Duodenal mucosa (tissue), 2 donors: ENCODE data around the gene EPS8.
"Not testable (repeated sequence)": the region's sequence is repeated elsewhere in the genome, so short reads cannot be mapped to it uniquely, and the experiment has no call there.

Experiments used
- H3K27ac ChIP-seq: one replicate; pipeline ENCODE4 v1.7.0; 2013; ENCODE audit warnings: low read depth, low read length
- H3K27me3 ChIP-seq, 2 donors: one replicate each; pipeline ENCODE4 v1.7.0; 2013; ENCODE audit warnings: low read length in 2 of 2, control low read depth in 1 of 2; ENCODE audit not compliant: insufficient read depth in 2 of 2, control insufficient read depth in 1 of 2
- H3K36me3 ChIP-seq, 2 donors: one replicate each; pipeline ENCODE4 v1.7.0; 2013; ENCODE audit warnings: low read length in 2 of 2, control low read depth in 1 of 2; ENCODE audit not compliant: insufficient read depth in 2 of 2, control insufficient read depth in 1 of 2
- H3K4me1 ChIP-seq, 2 donors: one replicate each; pipeline ENCODE4 v1.7.0; 2013; ENCODE audit warnings: low read length in 2 of 2, control low read depth in 1 of 2; ENCODE audit not compliant: insufficient read depth in 2 of 2, control insufficient read depth in 1 of 2
- H3K4me3 ChIP-seq, 2 donors: one replicate each; pipeline ENCODE4 v1.7.0; 2013; ENCODE audit warnings: low read length in 2 of 2, low read depth in 1 of 2
- H3K9ac ChIP-seq, 2 donors: one replicate each; pipeline ENCODE4 v1.7.0; 2013; ENCODE audit warnings: low read length in 2 of 2, low read depth in 1 of 2
- H3K9me3 ChIP-seq, 2 donors: one replicate each; pipeline ENCODE4 v1.7.0; 2013; ENCODE audit warnings: low read length in 2 of 2, control low read depth in 1 of 2; ENCODE audit not compliant: control insufficient read depth in 1 of 2

The EPS8 gene

GRCh38 chr12:15763328-15763727 lies 25.9 kb downstream of the EPS8 start:
- peaks cover 0 to 3% of the 10 kb centered on the region in 2 donors for H3K9me3 ChIP-seq
- H3K36me3 ChIP-seq, result no peaks in the 10 kb centered on the region
- no peaks in the 10 kb centered on the region for H3K4me1 ChIP-seq
- H3K4me3 ChIP-seq, result no peak overlapping the region
- H3K27me3 ChIP-seq, result no peaks in the 10 kb centered on the region
- no peak overlapping the region for H3K9ac ChIP-seq
- no peak overlapping the region for H3K27ac ChIP-seq

DNA sequence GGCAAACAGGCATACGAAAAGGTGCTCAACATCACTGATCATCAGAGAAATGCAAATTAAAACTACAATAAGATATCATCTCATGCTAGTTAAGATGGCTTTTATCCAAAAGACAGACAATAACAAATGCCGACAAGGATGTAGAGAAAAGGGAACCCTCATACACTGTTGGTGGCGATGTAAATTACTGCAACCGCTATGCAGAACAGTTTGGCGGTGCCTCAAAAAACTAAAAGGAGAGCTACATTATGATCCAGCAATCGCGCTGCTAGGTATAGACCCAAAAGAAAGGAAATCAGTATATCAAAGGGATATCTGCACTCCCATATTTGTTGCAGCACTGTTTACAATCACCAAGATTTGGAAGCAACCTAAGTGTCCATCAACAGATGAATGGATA lies 27.0 kb downstream of the EPS8 start:
- not testable (repeated sequence) for H3K27me3 ChIP-seq, H3K4me1 ChIP-seq, H3K9me3 ChIP-seq, H3K4me3 ChIP-seq, H3K27ac ChIP-seq, H3K9ac ChIP-seq, H3K36me3 ChIP-seq

GRCh38 chr12:15757553-15758255 lies 31.5 kb downstream of the EPS8 start:
- peaks cover 0 to 4% of the 10 kb centered on the region in 2 donors for H3K4me1 ChIP-seq
- peaks cover 0 to 3% of the 10 kb centered on the region in 2 donors for H3K9me3 ChIP-seq
- no peak overlapping the region for H3K9ac ChIP-seq
- no peaks in the 10 kb centered on the region for H3K27me3 ChIP-seq
- no peak overlapping the region for H3K4me3 ChIP-seq
- no peaks in the 10 kb centered on the region for H3K36me3 ChIP-seq
- H3K27ac ChIP-seq, result no peak overlapping the region

DNA sequence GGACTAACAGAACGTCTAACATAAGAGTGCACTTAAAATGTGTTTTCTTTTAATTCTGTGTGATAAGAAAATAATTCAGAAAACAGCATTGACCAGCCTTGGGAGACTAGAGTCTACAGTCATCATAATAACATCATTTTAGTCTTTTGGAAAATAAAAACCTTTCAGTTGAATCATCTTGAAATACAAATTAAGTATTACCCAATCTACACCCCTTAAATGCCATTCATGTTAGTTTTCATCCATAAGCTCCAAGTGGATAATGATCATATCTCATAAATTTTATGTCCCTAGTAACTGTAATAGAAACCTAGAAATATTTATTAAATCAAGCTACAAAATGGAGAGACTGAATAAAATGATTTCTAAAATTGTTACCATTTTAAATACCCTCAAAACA lies 32.4 kb downstream of the EPS8 start:
- Histone ChIP-seq H3K36me3 (no peaks in the 10 kb centered on the region), H3K27ac (no peak overlapping the region), H3K27me3 (no peaks in the 10 kb centered on the region), H3K9ac (no peak overlapping the region), H3K9me3 (no peaks in the 10 kb centered on the region), H3K4me3 (no peak overlapping the region), H3K4me1 (peaks cover 0 to 4% of the 10 kb centered on the region in 2 donors)

- no peaks in the 10 kb centered on the region for H3K36me3 ChIP-seq
- H3K4me3 ChIP-seq, result no peak overlapping the region
- no peak overlapping the region for H3K9ac ChIP-seq
- peaks cover 5 to 6% of the 10 kb centered on the region in 2 donors for H3K4me1 ChIP-seq
- no peak overlapping the region for H3K27ac ChIP-seq
- H3K9me3 ChIP-seq, result no peaks in the 10 kb centered on the region
- H3K27me3 ChIP-seq, result no peaks in the 10 kb centered on the region
Observed at GRCh38 chr12:15754233-15754632, 35.0 kb downstream of the EPS8 start.

GRCh38 chr12:15752785-15753184 lies 36.4 kb downstream of the EPS8 start:
- Histone ChIP-seq H3K27ac (no peak overlapping the region), H3K4me3 (no peak overlapping the region), H3K9me3 (no peaks in the 10 kb centered on the region), H3K27me3 (no peaks in the 10 kb centered on the region), H3K4me1 (peaks cover 6 to 10% of the 10 kb centered on the region in 2 donors), H3K36me3 (no peaks in the 10 kb centered on the region), H3K9ac (no peak overlapping the region)

DNA sequence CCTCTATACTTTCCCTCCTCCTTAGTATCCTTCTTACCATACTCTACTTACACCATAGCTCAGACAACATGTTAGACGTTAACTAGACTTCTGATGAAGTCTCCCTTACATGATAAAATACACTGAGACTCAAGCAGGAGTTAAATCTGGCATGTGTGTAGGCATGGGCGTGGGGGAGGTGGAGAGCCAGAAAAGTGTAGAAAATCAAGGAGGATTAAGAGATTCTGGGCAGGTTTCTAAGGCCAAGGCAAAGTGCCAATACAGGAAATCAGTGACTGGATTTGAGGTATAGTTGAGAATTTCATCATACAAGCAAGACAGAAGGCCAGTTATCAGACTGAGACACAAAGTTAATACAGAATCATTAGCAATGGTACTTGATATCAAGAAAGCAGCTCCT lies 37.4 kb downstream of the EPS8 start:
- H3K9me3 ChIP-seq, result no peaks in the 10 kb centered on the region
- H3K27ac ChIP-seq, result no peak overlapping the region
- H3K36me3 ChIP-seq, result no peaks in the 10 kb centered on the region
- H3K9ac ChIP-seq, result no peak overlapping the region
- H3K27me3 ChIP-seq, result no peaks in the 10 kb centered on the region
- peaks cover 6 to 10% of the 10 kb centered on the region in 2 donors for H3K4me1 ChIP-seq
- no peak overlapping the region for H3K4me3 ChIP-seq

DNA sequence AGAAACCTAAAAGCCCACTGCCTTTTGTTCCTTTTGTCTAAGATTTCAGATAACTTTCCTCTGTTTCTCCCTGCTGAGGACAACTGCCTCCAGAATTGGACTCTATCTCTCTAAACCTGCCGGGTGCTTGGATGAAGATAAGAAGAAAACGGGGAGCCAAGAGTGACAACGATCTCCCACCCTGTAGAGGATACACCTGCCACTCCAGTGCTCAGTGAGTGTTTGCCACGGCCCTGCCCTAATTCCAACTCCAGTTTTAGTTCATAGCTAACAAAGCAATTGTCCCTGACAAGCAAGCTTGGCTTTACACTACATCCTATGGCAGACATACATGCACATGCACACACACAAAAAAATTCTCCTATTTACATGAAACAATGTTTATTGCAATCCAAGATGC lies 39.3 kb downstream of the EPS8 start:
- no peaks in the 10 kb centered on the region for H3K27me3 ChIP-seq
- H3K4me1 ChIP-seq, result peaks cover 6 to 9% of the 10 kb centered on the region in 2 donors
- H3K9me3 ChIP-seq, result no peaks in the 10 kb centered on the region
- H3K36me3 ChIP-seq, result no peaks in the 10 kb centered on the region
- no peak overlapping the region for H3K4me3 ChIP-seq
- no peak overlapping the region for H3K9ac ChIP-seq
- no peak overlapping the region for H3K27ac ChIP-seq

GRCh38 chr12:15741870-15742269 lies 47.3 kb downstream of the EPS8 start:
- H3K4me3 ChIP-seq, H3K9me3 ChIP-seq: not testable (repeated sequence)

DNA sequence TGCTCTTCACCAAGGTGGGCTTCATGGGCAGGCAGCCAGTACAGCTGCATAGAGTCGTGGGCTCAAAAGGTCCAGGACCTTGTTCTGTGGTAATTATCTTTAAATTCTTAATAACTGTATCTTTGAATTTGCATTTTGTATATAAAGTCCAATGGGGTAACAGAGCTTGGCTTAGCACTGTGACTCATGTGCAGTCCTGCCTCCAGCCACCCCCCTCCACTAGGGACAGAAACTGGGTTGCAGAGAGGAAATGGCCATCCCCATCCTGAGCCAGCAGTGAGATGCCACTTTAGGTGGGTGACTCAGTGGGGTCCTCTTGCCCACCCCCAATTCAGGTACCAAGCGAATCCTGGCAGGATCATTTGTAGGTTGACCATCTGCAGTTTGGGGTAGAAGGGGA lies 48.1 kb downstream of the EPS8 start:
- Histone ChIP-seq H3K4me3 (no peak overlapping the region), H3K36me3 (no peaks in the 10 kb centered on the region), H3K9ac (no peak overlapping the region), H3K4me1 (peaks cover 11 to 28% of the 10 kb centered on the region in 2 donors), H3K27ac (no peak overlapping the region), H3K27me3 (no peaks in the 10 kb centered on the region), H3K9me3 (no peaks in the 10 kb centered on the region)

More at GRCh38 chr12:15741870-15742269, 47.3 kb downstream of the EPS8 start:
- not testable (repeated sequence) for H3K9ac ChIP-seq, H3K27ac ChIP-seq, H3K27me3 ChIP-seq, H3K36me3 ChIP-seq
- peaks cover 6 to 21% of the 10 kb centered on the region in 2 donors for H3K4me1 ChIP-seq
